OCI-LY7 (cell line): Measurements from ENCODE around the gene KIAA0232.

Source experiments
- CTCF ChIP-seq: fragments of 200-600 bp; sonication (generic); conservative IDR thresholded peaks from 2 replicates; pipeline ENCODE4 v1.5.1; 2014; ENCODE audit warnings: mild to moderate bottlenecking, antibody characterized with exemption, low read length, moderate library complexity, mixed read lengths
- EZH2phosphoT487 ChIP-seq: fragments of 200-600 bp; sonication (generic); IDR thresholded peaks from 2 replicates; pipeline ENCODE4 v1.6.1; 2018; ENCODE audit warnings: low read depth, borderline replicate concordance, mild to moderate bottlenecking, mixed run types, antibody characterized with exemption, low read length, moderate library complexity, mixed read lengths

- TF ChIP-seq CTCF (peak; percentile 61), EZH2phosphoT487 (no peak)
Measured at GRCh38 chr4:6910340-6910959, 127.9 kb downstream of the KIAA0232 start.
